Esophagus (tissue), 2 donors: ENCODE data around the gene TLR2. TPM values are rescaled to one million over a fixed set of nuclear protein-coding genes. Genes with fewer than 3 reads are reported as not detected.
"Not testable (repeated sequence)": the region's sequence is repeated elsewhere in the genome, so short reads cannot be mapped to it uniquely, and the experiment has no call there.

ENCODE experiments used
- H3K27ac ChIP-seq, 2 donors: one replicate each; pipeline ENCODE4 v1.5.1; 2013; ENCODE audit warnings: low read depth in 2 of 2, mild to moderate bottlenecking in 2 of 2, inconsistent platforms in 1 of 2, low read length in 1 of 2, moderate library complexity in 1 of 2
- H3K27me3 ChIP-seq, 2 donors: one replicate each; pipeline ENCODE4 v1.6.1; 2013; ENCODE audit warnings: low read length in 2 of 2, control low read depth in 1 of 2, mild to moderate bottlenecking in 1 of 2; ENCODE audit not compliant: insufficient read depth in 2 of 2, control insufficient read depth in 1 of 2
- H3K36me3 ChIP-seq, 2 donors: one replicate each; pipeline ENCODE4 v1.6.1; 2013; ENCODE audit warnings: low read length in 1 of 2; ENCODE audit not compliant: control insufficient read depth in 2 of 2, insufficient read depth in 2 of 2
- H3K4me1 ChIP-seq, 2 donors: one replicate each; pipeline ENCODE4 v1.6.1; 2013; ENCODE audit warnings: low read length in 1 of 2; ENCODE audit not compliant: control insufficient read depth in 2 of 2, insufficient read depth in 2 of 2
- H3K4me3 ChIP-seq, 2 donors: one replicate each; pipeline ENCODE4 v1.5.1; 2013; ENCODE audit warnings: low read length in 2 of 2, mild to moderate bottlenecking in 2 of 2, low read depth in 1 of 2, moderate library complexity in 1 of 2
- H3K9me3 ChIP-seq, 2 donors: one replicate each; pipeline ENCODE4 v1.6.1; 2013; ENCODE audit warnings: mild to moderate bottlenecking in 2 of 2, low read depth in 1 of 2, low read length in 1 of 2, moderate library complexity in 1 of 2; ENCODE audit not compliant: control insufficient read depth in 2 of 2, insufficient read depth in 1 of 2
- WGBS, 2 donors: extraction: QIAGEN DNeasy Blood & Tissue Kit; methylation state at CpG; one replicate each; pipeline ENCODE4 v1.1.7; 2013; 5-methylcytosine and 5-hydroxymethylcytosine counted together
- polyA plus RNA-seq, 2 donors: library from polyadenylated mRNA; stranded (reverse); fragments of 200-250 nt; gene quantifications; one replicate each; pipeline ENCODE4 v1.2.3, GENCODE V29; 2013
- donor health status: healthy with polysubstance abuse.
- donor health status: Bipolar disorder and iron deficiency.

Gene TLR2
- polyA plus RNA-seq, 2 donors: 1.6 to 1.9 TPM

- no peak overlapping the region for H3K4me3 ChIP-seq
Measured at GRCh38 chr4:153655002-153655541, 29.0 kb upstream of the TLR2 start.

DNA sequence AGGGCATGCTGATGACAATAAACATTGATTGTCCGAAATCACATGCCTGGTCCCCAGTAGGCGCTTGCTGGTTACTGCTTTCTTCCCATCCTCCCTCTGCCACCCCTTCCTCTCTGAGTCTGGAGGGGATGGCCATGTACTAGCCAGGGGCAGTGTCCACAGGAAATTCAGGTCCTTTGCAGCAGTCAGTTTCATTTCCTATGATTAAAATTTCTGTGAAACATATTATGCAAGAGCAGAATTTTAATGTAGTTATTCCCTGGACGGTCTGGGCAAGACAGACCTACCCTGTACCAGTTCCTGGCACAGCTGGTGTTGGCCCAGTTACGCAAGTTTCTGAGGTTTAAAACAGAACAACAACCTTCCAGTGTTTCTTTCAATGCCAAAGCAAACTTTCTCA lies 28.2 kb upstream of the TLR2 start:
- H3K4me1 ChIP-seq: peaks cover 0 to 2% of the 10 kb centered on the region in 2 donors
- H3K4me3 ChIP-seq: no peak overlapping the region
- WGBS, 2 donors: 64 to 70% methylated on average over 4 of the region's 4 CpGs
- no peaks in the 10 kb centered on the region for H3K9me3 ChIP-seq
- no peak overlapping the region for H3K27ac ChIP-seq
- H3K36me3 ChIP-seq: no peaks in the 10 kb centered on the region
- no peaks in the 10 kb centered on the region for H3K27me3 ChIP-seq

More at GRCh38 chr4:153655002-153655541, 29.0 kb upstream of the TLR2 start:
- WGBS, 2 donors: 55 to 59% methylated on average over 4 of the region's 4 CpGs
- H3K9me3 ChIP-seq: no peaks in the 10 kb centered on the region
- no peak overlapping the region for H3K27ac ChIP-seq
- H3K4me1 ChIP-seq: peaks cover 0 to 2% of the 10 kb centered on the region in 2 donors
- no peaks in the 10 kb centered on the region for H3K27me3 ChIP-seq
- no peaks in the 10 kb centered on the region for H3K36me3 ChIP-seq

DNA sequence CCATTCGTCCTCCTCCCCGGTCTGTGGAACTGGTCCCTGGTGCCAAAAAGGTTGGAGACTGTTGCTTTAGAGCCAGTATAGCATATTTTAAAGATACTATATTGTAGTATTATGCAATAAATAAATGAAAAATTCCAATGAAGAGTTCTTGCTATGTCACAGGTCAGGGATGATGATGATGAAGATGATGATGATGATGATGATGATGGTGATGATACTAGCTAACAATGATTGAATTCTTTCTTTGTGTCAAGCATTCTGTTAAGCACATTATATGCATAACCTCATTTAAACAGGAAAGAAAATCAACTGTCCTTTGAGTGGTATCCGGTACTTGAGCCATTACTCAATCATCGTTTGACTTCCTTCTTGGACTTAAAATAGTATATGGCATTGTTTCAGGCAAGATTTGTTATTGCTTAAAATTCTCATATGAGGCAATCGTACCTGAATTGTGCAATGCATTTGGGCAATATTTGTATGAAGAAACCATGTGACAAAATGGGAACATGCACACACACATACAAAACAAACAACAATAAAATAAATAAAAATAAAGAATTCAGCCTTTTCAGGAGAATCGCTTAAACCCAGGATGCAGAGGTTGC lies 22.8 kb upstream of the TLR2 start:
- H3K36me3 ChIP-seq: no peaks in the 10 kb centered on the region
- WGBS, 2 donors: 61 to 67% methylated on average over 6 of the region's 6 CpGs
- no peaks in the 10 kb centered on the region for H3K4me1 ChIP-seq
- no peak overlapping the region for H3K27ac ChIP-seq
- H3K4me3 ChIP-seq: no peak overlapping the region
- peaks cover 0 to 3% of the 10 kb centered on the region in 2 donors for H3K9me3 ChIP-seq
- no peaks in the 10 kb centered on the region for H3K27me3 ChIP-seq

DNA sequence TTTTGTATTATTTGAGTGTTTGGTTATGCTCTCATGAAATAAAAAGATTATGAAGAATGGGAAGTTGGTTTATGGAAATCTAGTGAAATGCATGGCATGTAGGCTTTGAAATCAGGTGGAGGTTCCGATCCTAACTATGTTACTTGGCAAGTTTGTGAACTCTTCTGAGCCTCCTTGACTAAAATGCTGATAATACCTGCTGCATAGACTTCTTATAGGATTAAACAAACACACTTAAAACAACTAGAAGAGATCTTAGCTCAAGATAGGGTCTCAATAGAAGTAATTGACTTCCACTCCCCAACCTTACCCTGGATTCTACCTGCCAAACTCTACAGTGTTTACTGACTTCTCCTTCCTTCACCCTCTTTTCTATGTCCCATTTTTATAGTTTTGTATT lies 22.2 kb upstream of the TLR2 start:
- Histone ChIP-seq H3K4me3 (no peak overlapping the region), H3K36me3 (no peaks in the 10 kb centered on the region), H3K4me1 (no peaks in the 10 kb centered on the region), H3K27me3 (no peaks in the 10 kb centered on the region), H3K27ac (no peak overlapping the region), H3K9me3 (peaks cover 0 to 3% of the 10 kb centered on the region in 2 donors)
- WGBS, 2 donors: 81 to 85% methylated on average over 1 of the region's 1 CpG

DNA sequence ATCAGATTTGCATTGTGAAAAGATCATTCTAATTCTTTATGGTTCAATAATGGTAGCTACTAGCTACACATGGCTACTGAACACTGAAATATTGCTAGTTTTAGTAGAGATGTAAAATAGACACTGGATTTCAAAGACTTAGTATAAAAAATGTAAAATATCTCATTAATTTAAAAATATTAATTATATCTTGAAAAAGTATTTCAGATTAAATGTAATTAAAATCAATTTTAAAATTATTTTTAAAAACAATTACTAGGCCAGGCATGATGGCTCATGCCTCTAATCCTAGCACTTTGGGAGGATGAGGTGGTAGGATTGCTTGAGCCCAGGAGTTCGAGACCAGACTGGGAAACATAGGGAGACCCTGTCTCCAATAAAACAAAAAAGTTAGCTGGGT lies 20.4 kb upstream of the TLR2 start:
- WGBS, 2 donors: 82 to 94% methylated on average over 1 of the region's 1 CpG
- Histone ChIP-seq H3K27ac (no peak overlapping the region), H3K9me3 (peaks cover 0 to 3% of the 10 kb centered on the region in 2 donors), H3K27me3 (no peaks in the 10 kb centered on the region), H3K36me3 (no peaks in the 10 kb centered on the region), H3K4me1 (no peaks in the 10 kb centered on the region), H3K4me3 (no peak overlapping the region)

DNA sequence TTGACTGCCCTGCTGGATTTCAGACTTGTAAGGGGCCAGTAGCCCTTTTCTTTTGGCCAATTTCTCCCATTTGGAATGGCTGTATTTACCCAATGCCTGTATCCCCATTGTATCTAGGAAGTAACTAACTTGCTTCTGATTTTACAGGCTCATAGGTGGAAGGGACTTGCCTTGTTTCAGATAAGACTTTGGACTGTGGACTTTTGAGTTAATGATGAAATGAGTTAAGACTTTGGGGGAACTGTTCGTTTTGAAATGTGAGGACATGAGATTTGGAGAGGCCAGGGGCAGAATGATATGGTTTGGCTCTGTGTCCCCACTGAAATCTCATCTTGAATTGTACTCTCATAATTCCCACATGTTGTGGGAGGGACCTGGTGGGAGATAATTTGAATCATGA lies 17.6 kb upstream of the TLR2 start:
- not testable (repeated sequence) for H3K27ac ChIP-seq, H3K4me1 ChIP-seq, H3K9me3 ChIP-seq, H3K27me3 ChIP-seq, H3K4me3 ChIP-seq, H3K36me3 ChIP-seq
- WGBS, 2 donors: 33 to 50% methylated on average over 1 of the region's 1 CpG

DNA sequence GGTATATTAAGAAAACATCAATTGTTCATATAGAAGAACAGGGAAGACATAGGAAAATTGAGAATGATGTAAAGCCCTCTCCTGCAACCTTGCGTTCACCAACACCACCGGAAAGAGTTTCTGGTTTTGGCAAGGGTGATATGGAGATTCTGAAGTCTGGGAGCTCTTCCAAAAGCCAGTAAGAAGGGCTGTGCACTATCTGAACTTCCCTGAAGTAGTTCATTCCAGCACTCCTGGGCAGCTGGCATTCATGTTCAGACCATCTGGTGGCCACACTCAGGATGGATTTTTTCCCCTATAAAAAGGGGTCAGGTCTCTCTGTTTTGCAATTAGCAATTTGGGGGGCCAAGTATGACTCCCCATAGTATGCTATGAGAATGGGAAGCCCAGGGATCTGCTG lies 15.4 kb upstream of the TLR2 start:
- H3K4me3 ChIP-seq: no peak overlapping the region
- H3K9me3 ChIP-seq: no peaks in the 10 kb centered on the region
- no peak overlapping the region for H3K27ac ChIP-seq
- H3K27me3 ChIP-seq: no peaks in the 10 kb centered on the region
- H3K4me1 ChIP-seq: no peaks in the 10 kb centered on the region
- no peaks in the 10 kb centered on the region for H3K36me3 ChIP-seq
- WGBS, 2 donors: 82 to 86% methylated on average over 2 of the region's 2 CpGs

DNA sequence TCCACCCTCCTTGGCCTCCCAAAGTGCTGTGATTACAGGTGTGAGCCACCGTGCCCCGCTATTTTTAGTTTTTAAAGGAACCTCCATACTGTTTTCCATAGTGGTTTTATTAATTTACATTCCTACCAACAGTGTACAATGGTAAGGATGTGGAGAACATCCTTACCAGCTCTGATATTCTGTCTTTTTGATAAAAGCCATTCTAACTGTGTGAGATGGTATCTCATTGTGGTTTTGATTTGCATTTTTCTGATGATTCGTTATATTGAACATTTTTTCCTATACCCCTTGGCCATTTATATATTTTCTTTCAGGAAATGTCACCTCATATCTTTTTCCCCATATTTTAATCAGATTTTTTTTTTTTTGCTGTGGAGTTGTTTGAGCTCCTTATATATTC lies 14.2 kb upstream of the TLR2 start:
- no peaks in the 10 kb centered on the region for H3K27me3 ChIP-seq
- H3K27ac ChIP-seq: no peak overlapping the region
- no peaks in the 10 kb centered on the region for H3K36me3 ChIP-seq
- no peak overlapping the region for H3K4me3 ChIP-seq
- no peaks in the 10 kb centered on the region for H3K4me1 ChIP-seq
- no peaks in the 10 kb centered on the region for H3K9me3 ChIP-seq
- WGBS, 2 donors: 45 to 66% methylated on average over 3 of the region's 3 CpGs

- H3K4me3 ChIP-seq: no peak overlapping the region
- no peaks in the 10 kb centered on the region for H3K36me3 ChIP-seq
Measured at GRCh38 chr4:153676486-153676885, 7.6 kb upstream of the TLR2 start.

DNA sequence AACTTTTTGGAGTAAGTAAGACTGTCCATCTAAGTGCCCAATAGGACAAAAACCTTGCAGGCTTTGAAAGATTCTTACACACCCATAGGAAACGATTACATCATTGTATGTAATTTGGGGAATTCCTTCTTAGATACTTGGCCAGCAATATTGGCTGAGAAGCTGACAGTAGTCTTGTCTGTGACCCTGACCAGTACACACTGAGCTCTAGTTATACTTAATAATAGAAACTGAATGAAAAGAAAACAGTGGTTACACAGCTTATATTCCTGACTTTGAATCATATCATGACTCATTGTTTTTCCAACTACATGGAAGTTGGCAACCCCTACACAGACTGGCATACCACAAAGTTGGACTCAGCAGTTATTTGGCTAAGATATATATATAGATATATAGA lies 7.1 kb upstream of the TLR2 start:
- no peaks in the 10 kb centered on the region for H3K4me1 ChIP-seq
- no peaks in the 10 kb centered on the region for H3K36me3 ChIP-seq
- no peaks in the 10 kb centered on the region for H3K27me3 ChIP-seq
- no peak overlapping the region for H3K4me3 ChIP-seq
- H3K9me3 ChIP-seq: no peaks in the 10 kb centered on the region
- no peak overlapping the region for H3K27ac ChIP-seq
- WGBS, 2 donors: 30 to 32% methylated on average over 1 of the region's 1 CpG

More at GRCh38 chr4:153676486-153676885, 7.6 kb upstream of the TLR2 start:
- Histone ChIP-seq H3K9me3 (no peaks in the 10 kb centered on the region), H3K27ac (no peak overlapping the region), H3K27me3 (no peaks in the 10 kb centered on the region), H3K4me1 (no peaks in the 10 kb centered on the region)
- 82 to 87% methylated on average over 5 of the region's 5 CpGs for WGBS, 2 donors
